Suprapubic skin (tissue), 4 donors: ENCODE measurements around the gene SERGEF. TPM values are rescaled to one million over a fixed set of nuclear protein-coding genes. Genes with fewer than 3 reads are reported as not detected.

Experiments used
- DNase-seq, 2 donors: peaks; one replicate each; pipeline ENCODE4 v3.0.0-alpha.2; 2019; ENCODE audit warnings: low spot score in 2 of 2
- H3K27ac ChIP-seq: fragments of 200-600 bp; sonication (generic); one replicate; pipeline ENCODE4 v1.5.1; 2019
- H3K27me3 ChIP-seq: fragments of 200-600 bp; sonication (generic); one replicate; pipeline ENCODE4 v1.5.1; 2019
- H3K36me3 ChIP-seq: fragments of 200-600 bp; sonication (generic); one replicate; pipeline ENCODE4 v1.5.1; 2019
- H3K4me1 ChIP-seq: fragments of 200-600 bp; sonication (generic); one replicate; pipeline ENCODE4 v1.5.1; 2019
- H3K4me3 ChIP-seq: fragments of 200-600 bp; sonication (generic); one replicate; pipeline ENCODE4 v1.5.1; 2019; ENCODE audit warnings: mild to moderate bottlenecking
- H3K9me3 ChIP-seq: fragments of 200-600 bp; sonication (generic); one replicate; pipeline ENCODE4 v1.5.1; 2019
- CTCF ChIP-seq, 2 donors: fragments of 200-600 bp in 1 of 2; fragments of 450-650 bp in 1 of 2; sonication (generic) in 1 of 2; IDR thresholded peaks; one replicate each; pipeline ENCODE4 v1.5.1; 2016 to 2019; ENCODE audit warnings: antibody characterized with exemption in 2 of 2, mild to moderate bottlenecking in 1 of 2, moderate library complexity in 1 of 2
- EP300 ChIP-seq: sonication (generic); formaldehyde crosslinking; IDR thresholded peaks from one replicate; pipeline ENCODE4 v1.6.1; 2017; ENCODE audit warnings: antibody characterized with exemption
- POLR2A ChIP-seq, 2 donors: fragments of 450-650 bp; IDR thresholded peaks; one replicate each; pipeline ENCODE4 v1.6.1; 2017; ENCODE audit warnings: antibody characterized with exemption in 2 of 2, mild to moderate bottlenecking in 2 of 2, moderate library complexity in 2 of 2
- POLR2AphosphoS5 ChIP-seq, 3 donors: sonication (generic); formaldehyde crosslinking; IDR thresholded peaks; one replicate each; pipeline ENCODE4 v1.6.1; 2017; ENCODE audit warnings: antibody characterized with exemption in 3 of 3
- WGBS: methylation state at CpG from one replicate; pipeline ENCODE4 v1.1.5; 2018; 5-methylcytosine and 5-hydroxymethylcytosine counted together
- total RNA-seq, 4 donors: library from RNA; depleted of rRNA; stranded (reverse); fragments of >200 nt; gene quantifications; one replicate each; pipeline ENCODE4 v1.1.0, GENCODE V29; 2016

The SERGEF gene
- total RNA-seq, 4 donors from 2014 or later = 24.1 to 37.4 (median 29.9) TPM

GRCh38 chr11:17763703-17764102, 249.1 kb downstream of the SERGEF start:
- H3K4me3 ChIP-seq = no peak overlapping the region
- no peak for TF ChIP-seq POLR2AphosphoS5 (IDR thresholded peaks at IDR 0.05)
- no peak for TF ChIP-seq EP300
- TF ChIP-seq CTCF (IDR thresholded peaks at IDR 0.05) = no peak
- no peak for TF ChIP-seq POLR2A (IDR thresholded peaks at IDR 0.05)

GRCh38 chr11:17763244-17763643, 249.6 kb downstream of the SERGEF start:
- WGBS = 93% methylated on average over 7 of the region's 7 CpGs
- TF ChIP-seq POLR2A (IDR thresholded peaks at IDR 0.05) (no peak), CTCF (IDR thresholded peaks at IDR 0.05) (no peak), EP300 (no peak), POLR2AphosphoS5 (IDR thresholded peaks at IDR 0.05) (no peak)

More at GRCh38 chr11:17763703-17764102, 249.1 kb downstream of the SERGEF start:
- no peaks in the 10 kb centered on the region for H3K36me3 ChIP-seq
- WGBS = 59% methylated on average over 3 of the region's 3 CpGs
- no peak overlapping the region for H3K27ac ChIP-seq
- no peaks in the 10 kb centered on the region for H3K27me3 ChIP-seq
- H3K9me3 ChIP-seq = no peaks in the 10 kb centered on the region
- no peak for DNase-seq
- H3K4me1 ChIP-seq = no peaks in the 10 kb centered on the region

GRCh38 chr11:17762309-17762974, 250.4 kb downstream of the SERGEF start:
- Histone ChIP-seq H3K36me3 (no peaks in the 10 kb centered on the region), H3K27me3 (no peaks in the 10 kb centered on the region), H3K27ac (no peak overlapping the region), H3K4me3 (no peak overlapping the region), H3K9me3 (no peaks in the 10 kb centered on the region), H3K4me1 (no peaks in the 10 kb centered on the region)
- WGBS = 81% methylated on average over 15 of the region's 17 CpGs
- TF ChIP-seq POLR2A (IDR thresholded peaks at IDR 0.05) (no peak), EP300 (no peak), POLR2AphosphoS5 (IDR thresholded peaks at IDR 0.05) (no peak), CTCF (IDR thresholded peaks at IDR 0.05) (no peak)
- no peak for DNase-seq

More at GRCh38 chr11:17763244-17763643, 249.6 kb downstream of the SERGEF start:
- no peaks in the 10 kb centered on the region for H3K9me3 ChIP-seq
- no peaks in the 10 kb centered on the region for H3K27me3 ChIP-seq
- no peaks in the 10 kb centered on the region for H3K36me3 ChIP-seq
- no peak overlapping the region for H3K27ac ChIP-seq
- no peak for DNase-seq
- no peaks in the 10 kb centered on the region for H3K4me1 ChIP-seq
- H3K4me3 ChIP-seq = no peak overlapping the region

DNA sequence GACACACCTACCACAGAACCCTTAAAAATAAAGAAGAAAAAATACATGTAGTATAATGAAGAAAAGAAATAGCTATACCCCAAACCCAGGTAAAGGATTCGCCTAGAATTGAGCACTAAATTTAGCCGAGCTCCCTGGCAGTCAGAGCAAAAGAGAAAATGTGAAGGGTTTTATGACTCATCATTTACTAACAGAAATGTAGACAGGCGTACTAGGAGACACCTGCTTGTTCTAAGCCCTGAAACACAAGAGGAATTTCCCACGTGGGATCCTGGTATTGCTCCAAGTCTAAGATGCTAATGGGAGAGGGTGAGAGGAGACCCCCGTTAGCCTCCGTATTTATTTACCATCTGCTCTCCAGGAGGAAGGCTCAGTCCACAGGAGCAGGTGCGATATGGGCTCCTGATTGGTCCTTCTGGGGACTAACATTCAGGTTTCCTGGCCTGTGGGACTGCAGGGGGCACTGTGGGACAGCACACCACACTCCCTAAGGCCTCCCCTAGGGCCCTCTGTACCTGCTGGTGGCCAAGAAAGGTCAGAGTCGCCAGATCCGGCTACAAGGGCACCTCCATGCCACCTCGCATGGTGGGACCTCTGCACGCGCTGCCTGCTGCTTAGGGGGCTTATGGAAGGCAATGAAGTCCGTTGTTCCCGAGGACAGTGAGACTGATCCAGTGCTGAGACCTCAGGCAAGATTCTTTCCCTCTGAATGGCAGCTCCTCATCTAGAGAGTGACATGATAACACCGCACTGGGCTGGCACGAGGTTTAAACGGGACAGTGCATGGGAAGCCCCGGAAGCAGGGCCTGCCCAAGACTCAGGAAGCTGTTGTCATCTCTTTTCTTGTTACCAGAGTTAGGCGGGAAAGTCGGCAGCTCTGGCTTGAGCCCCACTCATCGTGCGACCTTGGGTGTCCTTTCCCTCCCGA, 252.5 kb downstream of the SERGEF start:
- H3K4me3 ChIP-seq = no peak overlapping the region
- no peaks in the 10 kb centered on the region for H3K4me1 ChIP-seq
- peaks cover 4% of the 10 kb centered on the region for H3K27me3 ChIP-seq
- WGBS = 47% methylated on average over 7 of the region's 23 CpGs
- DNase-seq = no peak
- no peaks in the 10 kb centered on the region for H3K9me3 ChIP-seq
- H3K27ac ChIP-seq = no peak overlapping the region
- H3K36me3 ChIP-seq = no peaks in the 10 kb centered on the region
- no peak for TF ChIP-seq CTCF (IDR thresholded peaks at IDR 0.05)

DNA sequence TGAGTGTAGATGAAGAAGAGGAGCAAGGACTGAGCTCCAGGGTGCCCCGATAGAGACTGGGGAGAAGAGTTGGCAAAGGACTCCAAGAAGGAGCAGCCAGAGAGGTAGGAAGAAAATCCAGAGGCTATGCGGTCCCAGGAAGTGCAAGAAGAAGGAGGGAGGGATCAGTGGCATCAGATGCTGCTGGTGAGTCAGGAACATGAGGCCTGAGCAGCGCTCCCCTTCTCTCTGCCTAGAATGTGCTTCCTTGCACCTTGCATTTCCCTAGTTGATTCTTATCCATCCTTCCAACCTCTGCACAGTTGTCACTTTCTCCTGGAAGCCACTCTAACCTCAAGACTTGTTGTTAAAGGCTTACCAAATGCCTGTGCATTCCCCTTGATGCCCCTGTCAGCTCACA, 257.0 kb downstream of the SERGEF start:
- Histone ChIP-seq H3K27me3 (peaks cover 4% of the 10 kb centered on the region), H3K4me1 (no peaks in the 10 kb centered on the region)
- WGBS = 75% methylated on average over 3 of the region's 3 CpGs

More for the DNA sequence above, 257.0 kb downstream of the SERGEF start:
- DNase-seq = no peak
- Histone ChIP-seq H3K9me3 (no peaks in the 10 kb centered on the region), H3K27ac (no peak overlapping the region), H3K4me3 (no peak overlapping the region), H3K36me3 (no peaks in the 10 kb centered on the region)
- TF ChIP-seq POLR2AphosphoS5 (IDR thresholded peaks at IDR 0.05) (no peak), POLR2A (IDR thresholded peaks at IDR 0.05) (no peak), CTCF (IDR thresholded peaks at IDR 0.05) (no peak)
